Erythroblast (primary cell): Measurements from ENCODE around the gene TRAPPC2L.

ENCODE experiments used
- DNase-seq, 2 experiments: peaks; one replicate each; lab custom pipeline; 2025; lab: John Stamatoyannopoulos, UW
- GATA1 ChIP-seq: IDR thresholded peaks from 2 replicates; pipeline ENCODE4 v1.6.1; 2011; ENCODE audit warnings: low read depth, mild to moderate bottlenecking, control low read depth, low read length, moderate library complexity
- POLR2A ChIP-seq: IDR thresholded peaks from 2 replicates; pipeline ENCODE4 v1.6.1; 2011; ENCODE audit warnings: mild to moderate bottlenecking, low read length

Gene TRAPPC2L

DNA sequence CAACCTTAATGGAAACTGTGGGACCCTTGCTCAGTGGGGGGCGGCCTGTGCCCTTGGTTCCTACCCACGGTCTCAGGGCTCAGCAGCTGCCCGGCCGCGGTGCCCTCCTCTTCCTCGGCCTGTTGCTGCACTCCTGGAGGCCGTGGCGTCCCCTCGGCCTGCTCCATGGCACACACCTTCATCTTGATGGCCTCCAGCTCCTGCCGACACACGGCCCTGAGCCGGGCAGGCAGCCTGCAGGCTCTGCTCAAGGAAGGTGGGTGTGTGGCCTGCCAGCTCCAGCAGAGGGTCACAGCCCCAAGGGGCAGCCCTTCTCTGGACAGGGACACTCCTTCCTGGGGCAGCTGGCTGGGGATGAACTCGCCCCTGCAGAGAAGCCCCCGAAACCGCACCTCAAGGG is 8.8 kb downstream of the TRAPPC2L start:
- no peak for TF ChIP-seq GATA1
- no peak for TF ChIP-seq POLR2A
- no peak for DNase-seq

DNA sequence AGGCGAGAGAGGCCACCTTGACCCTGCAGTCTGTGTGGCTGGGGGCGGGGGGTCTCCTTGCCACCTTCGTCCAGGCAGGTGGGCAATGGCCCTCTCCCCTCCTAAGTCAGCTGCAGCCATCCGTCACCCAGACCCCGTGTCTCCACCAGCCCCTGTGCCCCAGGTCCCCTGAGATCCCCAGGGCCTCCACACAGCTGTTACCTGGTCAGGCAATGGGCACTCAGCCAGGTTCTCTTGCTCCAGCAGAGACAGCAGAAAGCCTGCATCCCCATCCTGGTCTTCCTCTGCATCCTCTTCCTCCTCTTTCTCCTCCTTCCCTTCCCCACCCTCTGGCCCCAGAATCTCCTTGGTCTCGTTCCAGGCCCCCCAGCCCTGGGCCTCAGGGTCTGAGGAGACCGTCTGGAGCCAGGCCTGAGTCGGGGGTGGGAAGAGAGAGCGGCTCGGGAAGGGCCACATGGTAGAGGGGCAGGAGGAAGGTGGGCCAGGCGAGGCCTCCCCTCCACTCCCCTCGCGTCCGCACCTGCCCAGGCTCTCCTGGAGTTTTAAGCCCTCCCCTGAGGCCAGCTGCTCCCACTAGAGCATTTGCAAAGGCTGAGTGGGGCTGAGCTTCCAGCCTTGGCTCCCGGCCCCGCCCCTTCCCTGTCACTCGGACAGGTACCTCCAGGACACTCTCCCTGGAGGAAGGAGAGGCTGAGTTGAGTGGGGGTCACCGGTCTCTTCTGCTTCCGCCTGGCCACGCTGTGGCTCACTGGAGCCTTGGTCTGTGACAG is 9.4 kb downstream of the TRAPPC2L start, which contains the start of gene PABPN1L:
Gene PABPN1L, minus strand, starts transcription at position 510 of the 770 bp plus-strand sequence. Its CDS starts 54 bp downstream, at position 456.
- DNase-seq = no peak
- TF ChIP-seq POLR2A (no peak), GATA1 (no peak)

DNA sequence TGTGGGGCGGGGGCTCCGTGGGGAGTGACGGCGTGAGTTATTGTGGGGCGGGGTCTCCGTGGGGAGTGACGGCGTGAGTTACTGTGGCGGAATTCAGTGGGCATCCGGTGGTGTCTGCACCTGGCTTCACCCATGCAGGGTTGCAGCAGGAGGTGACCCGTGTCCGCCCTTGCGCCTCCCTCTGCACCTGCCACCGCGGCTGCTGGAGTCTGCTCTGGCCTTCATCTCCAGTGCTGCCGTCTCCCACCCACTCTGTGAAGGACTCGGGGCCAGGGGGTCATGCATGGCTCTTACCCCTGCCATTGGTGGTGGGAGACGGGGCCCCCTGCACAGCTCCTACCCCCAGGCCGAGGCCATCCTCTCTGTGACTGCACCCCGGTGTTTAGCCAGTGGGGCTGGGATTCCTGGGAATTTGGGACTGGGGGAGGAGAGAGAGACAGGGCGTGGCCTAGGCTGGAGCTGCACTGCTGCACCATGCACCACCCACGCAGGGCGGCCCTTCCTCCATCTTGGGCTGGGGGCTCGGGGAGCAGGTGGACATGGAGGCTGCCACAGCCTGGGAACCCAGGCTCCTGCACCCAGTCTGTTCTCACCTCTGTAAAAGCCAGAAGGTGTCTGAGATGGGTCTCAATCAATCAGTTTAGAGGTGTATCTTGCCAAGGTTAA is 10.8 kb downstream of the TRAPPC2L start:
- no peak for DNase-seq
- no peak for TF ChIP-seq POLR2A
- no peak for TF ChIP-seq GATA1

DNA sequence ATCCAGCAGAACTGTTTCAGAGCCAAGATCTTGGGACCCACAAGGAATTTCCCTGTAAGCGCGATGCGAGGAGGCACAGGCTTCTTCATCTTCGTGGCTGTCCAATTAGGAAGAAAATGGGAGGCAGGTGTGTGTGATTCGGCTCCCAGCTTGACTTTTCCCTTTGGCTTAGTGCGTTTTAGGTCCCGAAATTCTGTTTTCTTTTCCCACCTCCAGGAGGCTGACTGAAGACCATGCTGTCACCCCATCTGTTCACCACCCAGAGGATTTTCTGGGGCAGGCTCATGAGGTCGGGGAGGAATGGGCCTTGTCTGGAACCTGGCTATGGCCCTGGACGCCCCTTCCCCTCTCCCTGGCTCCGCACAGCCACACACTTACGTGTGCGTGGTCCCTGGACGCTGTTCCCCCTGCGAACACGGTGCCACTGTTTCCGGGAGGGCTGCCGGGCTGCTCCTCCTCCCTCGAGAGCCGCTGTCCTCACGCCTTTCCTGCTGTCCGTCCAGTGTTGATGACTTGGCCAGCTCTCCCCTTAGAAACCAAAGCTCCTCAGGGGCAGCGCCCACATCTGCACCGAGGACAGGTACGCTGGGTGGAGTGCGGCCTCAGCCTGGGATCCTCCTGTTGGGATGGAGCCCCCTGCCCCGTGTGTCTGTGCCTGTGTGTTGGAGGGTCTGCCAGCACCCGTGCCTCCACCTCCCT is 12.2 kb downstream of the TRAPPC2L start:
- no peak for TF ChIP-seq GATA1
- TF ChIP-seq POLR2A = no peak
- DNase-seq = no peak

DNA sequence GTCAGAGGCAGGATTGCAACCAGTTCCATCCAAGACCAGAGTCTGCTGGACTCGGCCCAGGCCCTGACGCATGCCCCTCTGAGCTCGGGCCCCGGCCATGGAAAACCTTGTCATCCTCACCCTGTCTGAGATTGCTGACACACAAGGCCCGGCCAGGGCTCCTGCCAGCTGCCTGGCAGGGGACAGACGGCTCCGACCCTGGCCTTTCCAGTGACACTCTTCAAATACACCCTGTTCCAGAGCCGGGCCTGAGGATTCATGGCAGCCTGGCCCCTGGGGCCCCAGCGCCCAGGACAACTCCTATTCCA is 12.7 kb downstream of the TRAPPC2L start:
- TF ChIP-seq GATA1 = no peak
- no peak for TF ChIP-seq POLR2A
- DNase-seq = no peak

DNA sequence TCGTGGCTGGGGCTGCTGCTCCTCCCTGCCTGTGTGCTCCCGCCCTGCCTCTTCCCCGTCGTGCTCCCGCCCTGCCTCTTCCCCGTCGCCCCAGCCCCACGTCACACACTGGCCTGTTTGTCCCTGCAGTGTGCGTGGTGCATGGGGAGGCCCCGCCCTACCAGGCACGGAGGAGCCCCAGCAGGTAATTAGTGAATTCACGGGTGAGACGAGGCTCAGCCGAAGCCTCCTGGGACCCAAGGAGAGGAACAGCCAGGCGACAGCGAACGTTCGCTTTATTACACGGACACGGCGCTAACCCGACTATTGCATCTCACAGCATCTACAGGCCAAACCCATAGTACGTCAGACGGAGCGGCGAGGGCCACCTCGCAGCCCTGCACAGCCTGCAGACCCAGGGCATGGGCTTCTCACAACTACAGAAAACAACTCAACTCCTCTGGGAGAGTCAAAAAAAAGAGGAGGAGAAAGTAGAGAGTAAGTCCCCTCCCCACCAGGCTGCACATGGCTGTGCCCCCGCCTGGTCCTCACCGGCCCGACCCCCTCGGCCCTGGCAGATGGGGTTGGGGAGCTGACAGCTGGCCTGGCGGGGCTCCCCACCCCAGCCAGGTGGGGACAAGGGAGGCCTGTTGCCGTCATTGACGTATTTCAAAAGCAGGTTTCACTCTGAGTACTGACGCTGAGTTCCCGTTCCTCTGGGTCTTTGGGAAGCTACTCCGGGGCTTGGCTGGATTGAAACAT is 13.9 kb downstream of the TRAPPC2L start:
- no peak for TF ChIP-seq POLR2A
- no peak for TF ChIP-seq GATA1
- no peak for DNase-seq

DNA sequence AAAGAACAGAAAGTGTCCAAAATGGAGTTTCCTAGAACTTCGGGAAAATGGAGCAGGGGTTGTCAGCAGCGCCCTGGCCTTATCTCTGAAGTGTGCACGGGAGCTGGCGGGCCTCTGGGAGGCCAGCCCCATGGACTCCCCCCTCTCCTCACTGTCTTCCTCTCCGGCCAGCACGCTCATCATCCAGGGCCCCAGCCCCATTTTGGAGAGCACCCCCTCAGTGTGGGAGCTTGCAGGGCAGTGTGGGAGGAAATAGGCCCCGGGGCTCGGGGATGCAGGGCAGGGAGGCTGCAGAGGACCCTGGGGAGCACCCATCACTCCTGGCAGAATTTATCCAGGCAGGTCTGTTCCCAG is 14.4 kb downstream of the TRAPPC2L start:
- no peak for DNase-seq
- no peak for TF ChIP-seq POLR2A

DNA sequence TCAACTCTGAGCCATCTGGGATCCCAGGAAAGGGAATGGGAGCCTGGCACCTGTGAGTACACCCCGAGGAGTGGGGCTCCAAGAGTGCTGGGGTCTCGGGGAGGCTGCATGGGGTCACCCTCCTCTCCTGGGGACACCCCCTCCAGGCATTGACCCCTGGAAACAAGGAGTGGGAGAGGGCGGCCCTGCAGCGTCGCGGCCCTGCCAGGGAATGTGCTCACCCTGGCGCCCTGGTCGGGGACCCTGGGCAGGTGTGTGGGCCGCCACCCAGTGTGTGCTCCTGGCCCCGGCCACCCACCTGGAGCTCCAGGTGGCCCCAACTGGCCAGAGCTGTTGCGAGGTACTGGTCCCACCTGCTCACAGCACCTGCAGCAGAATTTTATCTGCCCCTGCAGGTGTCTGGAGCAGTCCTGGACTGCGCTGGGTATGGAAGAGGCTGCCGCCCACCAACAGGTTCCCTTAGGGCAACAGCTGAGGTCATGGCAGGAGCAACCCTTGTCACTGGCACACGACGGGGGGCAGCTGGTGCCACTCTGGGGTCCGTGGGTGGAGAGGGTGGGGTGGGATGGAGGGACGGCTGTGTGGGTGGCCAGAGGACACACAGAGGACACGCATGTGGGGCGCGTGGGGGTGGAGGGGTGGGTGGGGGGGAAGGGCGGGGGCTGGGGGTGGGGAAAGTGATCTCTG is 14.9 kb downstream of the TRAPPC2L start:
- TF ChIP-seq GATA1 (no peak), POLR2A (no peak)

DNA sequence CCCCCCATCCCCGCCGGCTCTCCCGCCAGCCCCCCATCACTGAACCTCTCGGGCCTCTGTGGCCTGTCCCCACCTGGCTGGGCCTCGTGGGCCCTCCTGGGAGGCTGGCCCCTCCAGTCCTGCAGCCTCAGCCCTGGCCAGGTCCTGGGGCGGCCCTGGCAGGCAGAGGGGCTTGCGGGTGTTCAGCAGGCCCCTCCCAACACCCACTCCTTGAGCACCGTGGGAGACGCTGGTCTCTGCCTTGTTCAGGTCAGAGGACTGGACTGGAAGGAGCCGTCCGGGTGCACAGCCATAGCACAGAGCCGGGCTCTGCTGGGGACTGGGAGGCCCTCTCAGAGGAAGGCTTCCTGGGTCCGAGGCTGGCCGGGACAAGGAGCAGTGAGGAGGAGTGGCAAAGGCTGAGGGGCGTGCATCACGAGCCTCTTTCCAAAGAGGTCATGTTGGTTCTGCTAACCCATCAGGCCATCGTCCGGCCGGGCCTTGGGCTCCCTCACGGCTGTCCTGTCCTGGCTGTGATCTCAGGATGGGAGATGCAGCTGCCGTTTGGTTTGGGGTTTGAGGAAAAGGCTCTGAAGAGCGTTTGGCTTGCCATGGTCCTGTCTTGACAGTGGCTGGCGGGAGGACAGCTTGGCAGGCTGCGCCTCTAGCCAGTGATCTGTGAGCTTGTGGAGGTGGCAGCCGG is 15.9 kb downstream of the TRAPPC2L start:
- DNase-seq = no peak
- no peak for TF ChIP-seq GATA1
- no peak for TF ChIP-seq POLR2A

More for the DNA sequence above, 14.9 kb downstream of the TRAPPC2L start:
- no peak for DNase-seq

DNA sequence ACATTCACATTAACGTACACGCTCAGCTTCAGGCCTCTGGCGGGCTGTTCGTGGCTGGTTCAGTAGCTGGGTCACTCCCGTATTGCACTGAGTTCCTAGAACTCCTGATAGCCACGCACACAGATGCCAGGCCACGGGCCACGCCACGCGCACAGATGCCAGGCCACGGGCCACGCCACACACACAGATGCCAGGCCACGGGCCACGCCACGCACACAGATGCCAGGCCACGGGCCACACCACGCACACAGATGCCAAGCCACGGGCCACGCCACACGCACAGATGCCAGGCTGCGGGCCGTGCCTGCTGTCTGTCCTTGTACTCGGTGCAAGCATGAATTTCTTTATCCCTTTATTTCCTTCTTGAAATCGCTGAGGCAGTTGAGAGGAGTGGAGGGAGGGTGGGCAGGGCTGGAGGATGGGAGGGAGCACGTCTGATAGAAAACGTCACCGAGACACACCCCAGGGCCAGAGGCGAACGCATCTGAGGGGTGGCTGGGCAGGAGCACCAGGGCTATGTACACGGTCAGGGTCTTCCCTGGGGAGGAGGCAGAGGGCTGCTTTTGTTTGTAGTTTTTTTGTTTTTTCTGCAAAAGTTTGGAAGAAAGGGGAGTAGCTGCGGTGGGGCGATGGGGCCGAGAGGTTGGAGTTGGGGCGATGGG is 18.1 kb downstream of the TRAPPC2L start:
- TF ChIP-seq GATA1 = no peak
- no peak for TF ChIP-seq POLR2A
- peak; percentile 22 to 35 for DNase-seq

DNA sequence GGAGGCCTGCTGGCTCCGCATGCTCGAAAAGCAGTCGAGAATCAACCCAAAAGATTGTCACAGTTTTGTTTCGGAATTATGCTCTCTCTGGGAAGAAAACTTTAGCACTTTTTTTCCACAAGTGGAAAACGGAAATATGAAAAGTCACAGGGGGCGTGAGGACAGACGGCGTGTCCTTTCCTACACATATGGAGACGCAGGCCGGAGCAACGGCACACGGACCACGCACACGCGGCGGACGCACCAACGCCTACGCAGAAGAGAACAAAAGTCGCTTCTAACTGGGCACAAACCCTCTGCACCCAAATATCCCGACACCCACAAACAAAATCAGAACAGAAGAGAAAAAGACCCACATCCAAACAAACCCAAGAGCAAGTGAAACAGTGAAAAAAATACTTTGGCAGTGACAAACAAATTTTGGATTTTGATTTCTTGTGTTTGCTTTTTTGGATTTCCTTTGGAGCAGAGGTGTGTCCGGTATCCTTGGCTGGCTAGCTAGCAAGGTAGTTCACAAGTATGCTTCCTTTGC is 18.8 kb downstream of the TRAPPC2L start:
- no peak for DNase-seq
- TF ChIP-seq POLR2A (no peak), GATA1 (no peak)

DNA sequence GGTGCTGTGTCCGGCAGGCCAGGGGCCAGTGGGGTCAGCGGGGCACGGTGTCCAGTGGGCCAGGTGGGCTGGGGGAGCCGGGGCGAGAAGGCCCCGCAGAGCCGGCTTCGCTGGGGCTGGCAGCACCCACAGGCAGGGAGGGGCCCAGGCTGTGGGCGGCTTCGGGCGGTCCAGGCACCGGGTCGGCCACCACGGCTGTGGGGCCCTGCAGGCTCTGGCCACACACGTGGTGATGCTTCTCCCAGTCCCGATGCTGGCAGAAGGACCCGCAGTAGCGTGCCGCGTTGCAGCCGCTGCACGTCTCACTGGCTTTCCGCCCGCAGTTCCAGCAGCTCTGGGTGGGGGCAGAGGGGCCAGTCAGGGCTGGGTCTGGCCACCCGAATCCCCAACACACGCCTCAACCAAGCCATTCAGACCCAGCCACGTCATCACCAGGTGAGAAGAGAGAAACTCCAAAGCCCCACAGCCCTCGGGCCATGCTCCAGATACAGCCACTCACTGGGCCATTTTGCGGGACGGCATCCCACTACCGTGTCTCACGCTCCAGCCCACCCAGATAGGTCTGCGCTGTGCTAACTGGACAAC is 20.1 kb downstream of the TRAPPC2L start:
- DNase-seq = no peak
- no peak for TF ChIP-seq GATA1
- no peak for TF ChIP-seq POLR2A
